HG03439 (cell line): Measurements from ENCODE around the gene ID4.
A peak's percentile ranks its signal among the peaks of the same experiment; 100 is the strongest.

Experiments
- ATAC-seq: cut with Tn5 transposase; IDR thresholded peaks from one replicate; pipeline ENCODE4 v1.9.1; 2021; ENCODE audit warnings: mild to moderate bottlenecking, moderate library complexity; ENCODE audit not compliant: unreplicated experiment

The ID4 gene

GRCh38 chr6:19836799-19837510 lies at the start of gene ID4:
Gene ID4, plus strand, starts transcription at chr6:19837370. Its CDS starts 385 bp downstream, at chr6:19837755.
- ATAC-seq, result no peak

- no peak for ATAC-seq
These were observed 48.5 kb upstream of the ID4 start for GRCh38 chr6:19788686-19789085.

- ATAC-seq, result no peak
These were observed 47.9 kb upstream of the ID4 start for GRCh38 chr6:19789100-19789803.

- no peak for ATAC-seq
These were observed 45.9 kb upstream of the ID4 start for GRCh38 chr6:19791267-19791666.

GRCh38 chr6:19795211-19795610 lies 42.0 kb upstream of the ID4 start:
- no peak for ATAC-seq

- no peak for ATAC-seq
These were observed 40.7 kb upstream of the ID4 start for GRCh38 chr6:19796452-19796851.

- no peak for ATAC-seq
These were observed 38.8 kb upstream of the ID4 start for GRCh38 chr6:19798362-19798761.

- ATAC-seq, result no peak
These were observed 34.5 kb upstream of the ID4 start for GRCh38 chr6:19802656-19803055.

GRCh38 chr6:19803331-19804204 lies 33.6 kb upstream of the ID4 start:
- ATAC-seq, result no peak

- peak; percentile 99 for ATAC-seq
These were observed 32.7 kb upstream of the ID4 start for GRCh38 chr6:19804205-19805128.

- no peak for ATAC-seq
These were observed 32.1 kb upstream of the ID4 start for GRCh38 chr6:19805129-19805481.

- no peak for ATAC-seq
These were observed 30.2 kb upstream of the ID4 start for GRCh38 chr6:19806971-19807396.

- ATAC-seq, result no peak
These were observed 25.6 kb upstream of the ID4 start for GRCh38 chr6:19811397-19812079.

GRCh38 chr6:19812512-19813119 lies 24.6 kb upstream of the ID4 start:
- ATAC-seq, result no peak

GRCh38 chr6:19818805-19819204 lies 18.4 kb upstream of the ID4 start:
- ATAC-seq, result no peak

GRCh38 chr6:19824058-19824807 lies 12.9 kb upstream of the ID4 start:
- ATAC-seq, result no peak

- ATAC-seq, result no peak
These were observed 9.9 kb upstream of the ID4 start for GRCh38 chr6:19827247-19827646.

GRCh38 chr6:19827903-19828302 lies 9.3 kb upstream of the ID4 start:
- no peak for ATAC-seq

GRCh38 chr6:19830171-19830570 lies 7.0 kb upstream of the ID4 start:
- ATAC-seq, result no peak
